OCI-LY1 (cell line): ENCODE data around the gene ULK4.
"Not testable (repeated sequence)": the region's sequence is repeated elsewhere in the genome, so short reads cannot be mapped to it uniquely, and the experiment has no call there.

Experiments used
- H2AFZ ChIP-seq: fragments of 200-600 bp; sonication (generic), shearing (Covaris generic); 2 replicates; pipeline ENCODE4 v1.6.0; 2014; ENCODE audit warnings: antibody characterized with exemption, mild to moderate bottlenecking, low read length
- H3F3A ChIP-seq: fragments of 200-600 bp; sonication (generic), shearing (Covaris generic); 2 replicates; pipeline ENCODE4 v1.6.0; 2014; ENCODE audit warnings: mild to moderate bottlenecking, antibody characterized with exemption, low read length, moderate library complexity; ENCODE audit not compliant: insufficient read depth
- H3K27ac ChIP-seq: fragments of 200-600 bp; sonication (generic); 2 replicates; pipeline ENCODE4 v1.5.1; 2014; ENCODE audit warnings: low read length, mixed run types, mild to moderate bottlenecking, low read depth; ENCODE audit not compliant: poor library complexity, severe bottlenecking
- H3K27me3 ChIP-seq: fragments of 200-600 bp; sonication (generic); 2 replicates; pipeline ENCODE4 v1.6.0; 2014; ENCODE audit warnings: antibody characterized with exemption, mild to moderate bottlenecking, low read length, moderate library complexity; ENCODE audit not compliant: insufficient read depth
- H3K36me3 ChIP-seq: fragments of 200-600 bp; sonication (generic); 2 replicates; pipeline ENCODE4 v1.6.1; 2014; ENCODE audit warnings: mild to moderate bottlenecking, antibody characterized with exemption, low read length, moderate library complexity, mixed read lengths; ENCODE audit not compliant: insufficient read depth
- H3K4me1 ChIP-seq: fragments of 200-600 bp; sonication (generic); 2 replicates; pipeline ENCODE4 v1.5.1; 2014; ENCODE audit warnings: mild to moderate bottlenecking, low read length, moderate library complexity; ENCODE audit not compliant: insufficient read depth, severe bottlenecking
- H3K4me2 ChIP-seq: fragments of 200-600 bp; sonication (generic), shearing (Covaris generic); 2 replicates; pipeline ENCODE4 v1.6.1; 2014; ENCODE audit warnings: low read length
- H3K4me3 ChIP-seq: fragments of 200-600 bp; sonication (generic); 2 replicates; pipeline ENCODE4 v1.5.1; 2014; ENCODE audit warnings: low read length, low read depth, mild to moderate bottlenecking, mixed read lengths; ENCODE audit not compliant: poor library complexity, severe bottlenecking
- H3K79me2 ChIP-seq: fragments of 200-600 bp; shearing (Covaris generic); 2 replicates; pipeline ENCODE4 v1.6.1; 2016; ENCODE audit warnings: mixed run types, low read length, mixed read lengths; ENCODE audit not compliant: insufficient read depth
- H3K9ac ChIP-seq: fragments of 200-600 bp; sonication (generic), shearing (Covaris generic); 2 replicates; pipeline ENCODE4 v1.6.1; 2014; ENCODE audit warnings: mild to moderate bottlenecking, low read length, mixed read lengths
- H3K9me2 ChIP-seq: fragments of 200-600 bp; sonication (generic), shearing (Covaris generic); 2 replicates; pipeline ENCODE4 v1.6.1; 2014; ENCODE audit warnings: low read depth, mild to moderate bottlenecking, low read length, mixed read lengths
- H3K9me3 ChIP-seq: fragments of 200-600 bp; shearing (Covaris generic); 2 replicates; pipeline ENCODE4 v1.6.1; 2014; ENCODE audit warnings: low read length, mixed read lengths
- H4K20me1 ChIP-seq: fragments of 200-600 bp; sonication (generic), shearing (Covaris generic); 2 replicates; pipeline ENCODE4 v1.6.0; 2016; ENCODE audit warnings: mild to moderate bottlenecking, low read length; ENCODE audit not compliant: insufficient read depth
- EZH2 ChIP-seq: fragments of 200-600 bp; sonication (generic), shearing (Covaris generic); IDR thresholded peaks from 2 replicates; pipeline ENCODE4 v1.8.0; 2017; ENCODE audit warnings: borderline replicate concordance, mixed run types, mild to moderate bottlenecking, antibody characterized with exemption, low read length, moderate library complexity, mixed read lengths
- TF ChIP-seq, protein P1 (sequence below): fragments of 200-600 bp; sonication (generic), shearing (Covaris generic); IDR thresholded peaks from 2 replicates; pipeline ENCODE4 v1.5.1; 2017; ENCODE audit warnings: mild to moderate bottlenecking, antibody characterized with exemption, low read length, moderate library complexity, mixed read lengths

Gene ULK4

DNA sequence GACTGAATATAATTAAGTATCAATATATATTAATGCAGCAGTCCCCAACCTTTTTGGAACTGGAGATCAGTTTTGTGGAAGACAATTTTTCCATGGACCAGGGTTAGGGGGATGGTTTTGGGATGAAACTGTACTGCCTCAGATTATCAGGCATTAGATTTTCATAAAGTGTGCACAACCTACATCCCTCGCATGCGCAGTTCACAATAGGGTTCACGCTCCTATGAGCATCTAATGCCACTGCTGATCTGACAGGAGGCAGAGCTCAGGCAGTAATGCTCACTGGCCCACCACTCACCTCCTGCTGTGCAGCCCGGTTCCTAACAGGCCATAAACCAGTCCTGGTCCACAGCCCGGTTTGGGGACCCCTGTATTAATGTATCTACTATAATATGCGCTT, 95.6 kb downstream of the ULK4 start:
- Histone ChIP-seq H3K9ac (no peak overlapping the region), H3F3A (no peaks in the 10 kb centered on the region), H3K4me3 (no peak overlapping the region), H4K20me1 (no peaks in the 10 kb centered on the region), H3K4me2 (no peak overlapping the region), H3K27ac (no peak overlapping the region), H3K9me3 (no peaks in the 10 kb centered on the region), H3K36me3 (no peaks in the 10 kb centered on the region), H3K27me3 (no peaks in the 10 kb centered on the region), H3K79me2 (no peaks in the 10 kb centered on the region), H2AFZ (no peak overlapping the region), H3K4me1 (no peaks in the 10 kb centered on the region), H3K9me2 (no peaks in the 10 kb centered on the region)
- TF ChIP-seq, protein P1, sequence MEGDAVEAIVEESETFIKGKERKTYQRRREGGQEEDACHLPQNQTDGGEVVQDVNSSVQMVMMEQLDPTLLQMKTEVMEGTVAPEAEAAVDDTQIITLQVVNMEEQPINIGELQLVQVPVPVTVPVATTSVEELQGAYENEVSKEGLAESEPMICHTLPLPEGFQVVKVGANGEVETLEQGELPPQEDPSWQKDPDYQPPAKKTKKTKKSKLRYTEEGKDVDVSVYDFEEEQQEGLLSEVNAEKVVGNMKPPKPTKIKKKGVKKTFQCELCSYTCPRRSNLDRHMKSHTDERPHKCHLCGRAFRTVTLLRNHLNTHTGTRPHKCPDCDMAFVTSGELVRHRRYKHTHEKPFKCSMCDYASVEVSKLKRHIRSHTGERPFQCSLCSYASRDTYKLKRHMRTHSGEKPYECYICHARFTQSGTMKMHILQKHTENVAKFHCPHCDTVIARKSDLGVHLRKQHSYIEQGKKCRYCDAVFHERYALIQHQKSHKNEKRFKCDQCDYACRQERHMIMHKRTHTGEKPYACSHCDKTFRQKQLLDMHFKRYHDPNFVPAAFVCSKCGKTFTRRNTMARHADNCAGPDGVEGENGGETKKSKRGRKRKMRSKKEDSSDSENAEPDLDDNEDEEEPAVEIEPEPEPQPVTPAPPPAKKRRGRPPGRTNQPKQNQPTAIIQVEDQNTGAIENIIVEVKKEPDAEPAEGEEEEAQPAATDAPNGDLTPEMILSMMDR = no peak
- no peak for TF ChIP-seq EZH2

DNA sequence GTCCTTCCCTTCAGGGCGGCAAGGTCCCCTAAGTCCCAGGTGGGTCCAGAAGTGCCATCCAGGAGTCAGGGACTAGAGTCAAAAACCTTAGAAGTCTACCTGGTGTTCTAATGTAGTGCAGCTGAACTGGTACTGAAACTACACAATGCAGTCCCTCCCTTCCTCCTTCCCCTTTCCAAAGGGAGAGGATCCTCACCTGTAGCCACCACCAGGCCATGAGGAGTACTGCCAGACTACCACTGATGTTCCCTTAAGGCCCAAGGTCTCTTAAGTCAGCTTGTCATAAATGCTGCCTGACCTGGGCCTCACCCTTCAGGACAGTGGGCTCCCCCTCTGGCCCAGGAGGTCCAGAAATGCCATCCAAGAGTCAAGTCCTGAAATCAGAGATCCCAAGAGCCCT, 98.9 kb downstream of the ULK4 start:
- no peak overlapping the region for H3K4me2 ChIP-seq
- no peaks in the 10 kb centered on the region for H3K27me3 ChIP-seq
- no peak overlapping the region for H3K27ac ChIP-seq
- no peaks in the 10 kb centered on the region for H4K20me1 ChIP-seq
- H3F3A ChIP-seq = no peaks in the 10 kb centered on the region
- TF ChIP-seq, protein P1 = no peak
- no peak for TF ChIP-seq EZH2
- H3K9me3 ChIP-seq = no peaks in the 10 kb centered on the region
- no peak overlapping the region for H3K4me3 ChIP-seq
- no peaks in the 10 kb centered on the region for H3K36me3 ChIP-seq
- H3K4me1 ChIP-seq = no peaks in the 10 kb centered on the region
- no peak overlapping the region for H2AFZ ChIP-seq
- H3K9ac ChIP-seq = no peak overlapping the region
- no peaks in the 10 kb centered on the region for H3K9me2 ChIP-seq
- H3K79me2 ChIP-seq = no peaks in the 10 kb centered on the region

DNA sequence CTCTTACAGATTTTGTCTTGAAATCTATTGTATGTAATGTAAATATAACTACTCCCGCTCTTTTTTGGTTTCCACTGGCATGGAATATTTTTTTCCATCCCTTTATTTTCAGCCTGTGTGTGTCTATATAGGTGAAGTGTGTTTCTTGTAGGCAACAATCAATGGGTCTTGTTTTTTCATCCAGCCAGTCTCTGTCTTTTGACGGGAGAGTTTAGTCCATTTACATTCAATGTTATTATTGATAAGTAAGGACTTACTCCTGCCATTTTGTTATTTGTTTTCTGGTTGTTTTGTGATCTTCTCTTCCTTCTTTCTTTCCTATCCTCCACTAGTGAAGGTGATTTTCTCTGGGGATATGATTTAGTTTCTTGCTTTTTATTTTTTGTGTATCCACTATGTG, 101.4 kb downstream of the ULK4 start:
- not testable (repeated sequence) for H3K4me2 ChIP-seq, H3K9ac ChIP-seq, H4K20me1 ChIP-seq, H3K9me3 ChIP-seq, H3K4me1 ChIP-seq, H3K36me3 ChIP-seq, H3K9me2 ChIP-seq, H3F3A ChIP-seq, H2AFZ ChIP-seq, H3K79me2 ChIP-seq, H3K4me3 ChIP-seq, H3K27me3 ChIP-seq, H3K27ac ChIP-seq

DNA sequence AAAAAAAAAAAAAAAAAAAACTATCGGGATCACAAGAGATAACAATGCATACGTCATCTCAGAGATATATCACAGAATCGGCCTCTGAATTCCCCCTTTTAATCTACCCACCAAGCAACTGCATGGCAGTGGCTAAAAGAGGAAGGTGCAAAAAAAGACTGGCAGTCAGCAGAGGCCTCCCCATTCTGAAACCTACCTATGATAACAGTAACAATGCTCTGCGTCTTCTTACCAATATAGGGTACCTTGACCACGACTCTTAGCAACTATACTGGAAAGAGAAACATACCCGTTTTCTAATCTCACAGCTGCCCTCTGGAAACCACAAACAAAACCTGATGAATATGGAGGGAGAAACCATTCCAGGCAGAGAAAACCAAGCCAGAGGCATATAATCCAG, 106.9 kb downstream of the ULK4 start:
- TF ChIP-seq EZH2 = no peak
- TF ChIP-seq, protein P1 = no peak
- Histone ChIP-seq H3K27me3 (no peaks in the 10 kb centered on the region), H3F3A (no peaks in the 10 kb centered on the region), H3K4me1 (no peaks in the 10 kb centered on the region), H3K9ac (no peak overlapping the region), H3K9me3 (no peaks in the 10 kb centered on the region), H4K20me1 (no peaks in the 10 kb centered on the region), H3K79me2 (no peaks in the 10 kb centered on the region), H3K4me3 (no peak overlapping the region), H3K27ac (no peak overlapping the region), H3K4me2 (no peak overlapping the region), H3K36me3 (no peaks in the 10 kb centered on the region), H2AFZ (no peak overlapping the region), H3K9me2 (no peaks in the 10 kb centered on the region)
